DND-41 (cell line): ENCODE measurements around the gene ASF1A.

Source experiments
- ATAC-seq: fragments of 200-7000 bp; cut with Tn5 transposase; 3 replicates; pipeline ENCODE4 v1.9.1; 2021; ENCODE audit warnings: low read depth; ENCODE audit not compliant: insufficient read depth
- DNase-seq: peaks from one replicate; pipeline ENCODE4 v3.0.0-alpha.2; 2020
- H2AFZ ChIP-seq: 2 replicates; pipeline ENCODE4 v1.6.0; 2012; ENCODE audit warnings: low read depth, low read length
- H3K27ac ChIP-seq: 2 replicates; pipeline ENCODE4 v1.5.1; 2012; ENCODE audit warnings: low read length, inconsistent platforms
- H3K27me3 ChIP-seq: fragments of 200-600 bp; sonication (generic); 2 replicates; pipeline ENCODE4 v1.6.0; 2012; ENCODE audit warnings: low read length, mild to moderate bottlenecking, inconsistent platforms; ENCODE audit not compliant: insufficient read depth, poor library complexity
- H3K36me3 ChIP-seq: 2 replicates; pipeline ENCODE4 v1.5.1; 2012; ENCODE audit warnings: low read length, inconsistent platforms; ENCODE audit not compliant: insufficient read depth
- H3K4me1 ChIP-seq: 2 replicates; pipeline ENCODE4 v1.5.1; 2012; ENCODE audit warnings: mild to moderate bottlenecking, low read length; ENCODE audit not compliant: insufficient read depth
- H3K4me2 ChIP-seq: 2 replicates; pipeline ENCODE4 v1.6.0; 2012; ENCODE audit warnings: mild to moderate bottlenecking, moderate library complexity, low read length, inconsistent platforms; ENCODE audit not compliant: insufficient read depth
- H3K4me3 ChIP-seq, 2 experiments: fragments of 200-600 bp in 1 of 2; shearing (Covaris generic) in 1 of 2; 2 replicates each; pipeline ENCODE4 v1.5.1; 2012 to 2016; ENCODE audit warnings: inconsistent platforms in 2 of 2, low read length in 2 of 2, mild to moderate bottlenecking in 2 of 2, low read depth in 1 of 2, moderate library complexity in 1 of 2
- H3K79me2 ChIP-seq: 2 replicates; pipeline ENCODE4 v1.6.0; 2012; ENCODE audit warnings: low read length, inconsistent platforms; ENCODE audit not compliant: insufficient read depth
- H3K9ac ChIP-seq: 2 replicates; pipeline ENCODE4 v1.6.0; 2012; ENCODE audit warnings: low read depth, mild to moderate bottlenecking, inconsistent platforms, low read length, moderate library complexity
- H3K9me3 ChIP-seq: 2 replicates; pipeline ENCODE4 v1.5.1; 2012; ENCODE audit warnings: low read length, moderate library complexity, mild to moderate bottlenecking, inconsistent platforms; ENCODE audit not compliant: insufficient read depth, severe bottlenecking
- H4K20me1 ChIP-seq: 2 replicates; pipeline ENCODE4 v1.6.0; 2012; ENCODE audit warnings: low read length; ENCODE audit not compliant: insufficient read depth
- CTCF ChIP-seq: IDR thresholded peaks from 2 replicates; pipeline ENCODE4 v1.5.1; 2012; ENCODE audit warnings: borderline replicate concordance, low read length, moderate library complexity, mild to moderate bottlenecking; ENCODE audit not compliant: poor library complexity, severe bottlenecking; ENCODE audit errors: extremely low read depth
- EZH2 ChIP-seq: IDR thresholded peaks from 3 replicates; pipeline ENCODE4 v1.6.1; 2012; ENCODE audit warnings: borderline replicate concordance, low read depth, mild to moderate bottlenecking, moderate library complexity, low read length, inconsistent platforms; ENCODE audit not compliant: severe bottlenecking

Gene ASF1A

GRCh38 chr6:118902726-118903125 is 8.8 kb downstream of the ASF1A start:
- no peaks in the 10 kb centered on the region for H3K27me3 ChIP-seq
- TF ChIP-seq EZH2 (no peak), CTCF (no peak)
- no peak overlapping the region for H3K4me3 ChIP-seq
- H3K4me2 ChIP-seq: no peak overlapping the region
- H3K9me3 ChIP-seq: no peaks in the 10 kb centered on the region
- H2AFZ ChIP-seq: no peak overlapping the region
- DNase-seq: no peak
- H3K27ac ChIP-seq: no peak overlapping the region
- peaks cover 31% of the 10 kb centered on the region for H3K4me1 ChIP-seq
- peaks cover 94% of the 10 kb centered on the region for H3K79me2 ChIP-seq
- peaks cover 42% of the 10 kb centered on the region for H4K20me1 ChIP-seq
- no peak for ATAC-seq
- peaks cover 98% of the 10 kb centered on the region for H3K36me3 ChIP-seq
- H3K9ac ChIP-seq: no peak overlapping the region

GRCh38 chr6:118903138-118903537 is 9.2 kb downstream of the ASF1A start:
- Histone ChIP-seq H3K4me3 (no peak overlapping the region), H4K20me1 (peaks cover 38% of the 10 kb centered on the region), H3K27me3 (no peaks in the 10 kb centered on the region), H3K4me2 (no peak overlapping the region), H3K9me3 (no peaks in the 10 kb centered on the region), H3K9ac (no peak overlapping the region), H3K36me3 (peaks cover 98% of the 10 kb centered on the region), H3K27ac (no peak overlapping the region), H3K4me1 (peaks cover 27% of the 10 kb centered on the region), H3K79me2 (peaks cover 94% of the 10 kb centered on the region), H2AFZ (no peak overlapping the region)
- TF ChIP-seq EZH2 (no peak), CTCF (no peak)
- DNase-seq: no peak
- no peak for ATAC-seq

- H3K4me2 ChIP-seq: no peak overlapping the region
- H3K9ac ChIP-seq: no peak overlapping the region
- H3K79me2 ChIP-seq: peaks cover 89% of the 10 kb centered on the region
- peaks cover 35% of the 10 kb centered on the region for H4K20me1 ChIP-seq
- DNase-seq: no peak
- TF ChIP-seq CTCF: no peak
- TF ChIP-seq EZH2: no peak
- no peak overlapping the region for H2AFZ ChIP-seq
- H3K27me3 ChIP-seq: no peaks in the 10 kb centered on the region
- H3K9me3 ChIP-seq: no peaks in the 10 kb centered on the region
- no peak for ATAC-seq
- H3K4me3 ChIP-seq: no peak overlapping the region
- H3K4me1 ChIP-seq: peaks cover 24% of the 10 kb centered on the region
- H3K27ac ChIP-seq: no peak overlapping the region
- peaks cover 99% of the 10 kb centered on the region for H3K36me3 ChIP-seq
Measured at GRCh38 chr6:118903691-118904090, 9.7 kb downstream of the ASF1A start.

DNA sequence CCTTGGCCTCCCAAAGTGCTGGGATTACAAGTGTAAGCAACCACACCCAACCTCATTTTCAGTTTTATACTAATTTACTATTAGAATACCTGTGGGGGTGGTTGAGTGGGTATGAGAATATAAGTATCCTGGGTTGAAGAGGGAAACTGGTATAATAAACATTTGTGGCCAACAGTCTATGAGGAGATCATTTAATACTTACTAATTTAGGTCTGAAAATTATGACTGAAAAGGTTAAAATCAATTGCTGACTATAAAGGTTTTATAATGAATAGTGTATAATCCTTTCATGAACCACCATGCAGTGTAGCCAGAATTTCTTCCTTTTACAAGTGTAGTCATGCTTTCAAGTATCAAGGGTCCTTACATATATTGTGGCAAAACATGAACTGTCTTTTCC is 11.1 kb downstream of the ASF1A start:
- H3K36me3 ChIP-seq: peaks cover 96% of the 10 kb centered on the region
- no peak overlapping the region for H3K4me3 ChIP-seq
- H2AFZ ChIP-seq: no peak overlapping the region
- peaks cover 10% of the 10 kb centered on the region for H3K4me1 ChIP-seq
- TF ChIP-seq CTCF (no peak), EZH2 (no peak)
- H3K9ac ChIP-seq: no peak overlapping the region
- ATAC-seq (no peak), DNase-seq (no peak)
- H4K20me1 ChIP-seq: peaks cover 21% of the 10 kb centered on the region
- H3K9me3 ChIP-seq: no peaks in the 10 kb centered on the region
- no peak overlapping the region for H3K27ac ChIP-seq
- H3K79me2 ChIP-seq: peaks cover 82% of the 10 kb centered on the region
- no peak overlapping the region for H3K4me2 ChIP-seq
- no peaks in the 10 kb centered on the region for H3K27me3 ChIP-seq
